A673 (cell line): ENCODE data around the gene TSPEAR. TPM values are rescaled to one million over a fixed set of nuclear protein-coding genes. Genes with fewer than 3 reads are reported as not detected.

Source experiments
- BruUV-seq: library from RNA; stranded (reverse); fragments of 400-500 nt; replicated peaks from 2 replicates; lab custom pipeline; 2021; lab: Mats Ljungman, UMichigan
- CTCF ChIA-PET: fragments of 300-600 bp; sonication (Branson Sonifier 250); formaldehyde crosslinking; loops from one replicate; lab custom pipeline; 2022; ENCODE audit warnings: antibody characterized with exemption; lab: Charles Lee
- POLR2A ChIA-PET: fragments of 300-600 bp; sonication (Branson Sonifier 250); formaldehyde crosslinking; loops from one replicate; lab custom pipeline; 2022; ENCODE audit warnings: antibody characterized with exemption; ENCODE audit not compliant: low non-redundant PET; lab: Charles Lee
- DNase-seq: peaks from one replicate; pipeline ENCODE4 v3.0.0-alpha.2; 2015; ENCODE audit warnings: low spot score
- H3K27ac ChIP-seq: fragments of 200-600 bp; sonication (generic); 2 replicates; pipeline ENCODE4 v1.5.1; 2016; ENCODE audit warnings: mixed run types, low read depth, mild to moderate bottlenecking, mixed read lengths, antibody characterized with exemption, low read length; ENCODE audit not compliant: poor library complexity, severe bottlenecking
- H3K27me3 ChIP-seq: fragments of 200-600 bp; sonication (generic); replicated peaks from 2 replicates; pipeline ENCODE4 v1.6.1; 2017; ENCODE audit warnings: mixed run types, low read depth, mild to moderate bottlenecking, mixed read lengths, antibody characterized with exemption, low read length; ENCODE audit not compliant: insufficient read depth, poor library complexity
- H3K36me3 ChIP-seq: fragments of 200-600 bp; sonication (generic); 2 replicates; pipeline ENCODE4 v1.6.1; 2016; ENCODE audit warnings: mixed run types, mild to moderate bottlenecking, mixed read lengths, antibody characterized with exemption, low read length; ENCODE audit not compliant: insufficient read depth, poor library complexity, severe bottlenecking
- H3K4me1 ChIP-seq: fragments of 200-600 bp; sonication (generic); 2 replicates; pipeline ENCODE4 v1.6.1; 2017; ENCODE audit warnings: mixed run types, mild to moderate bottlenecking, mixed read lengths, antibody characterized with exemption, low read length; ENCODE audit not compliant: insufficient read depth, poor library complexity, severe bottlenecking
- H3K4me3 ChIP-seq: fragments of 200-600 bp; sonication (generic); 2 replicates; pipeline ENCODE4 v1.5.1; 2016; ENCODE audit warnings: low read depth, mixed run types, mild to moderate bottlenecking, mixed read lengths, low read length; ENCODE audit not compliant: poor library complexity, severe bottlenecking
- H3K9me3 ChIP-seq: fragments of 200-600 bp; sonication (generic); 2 replicates; pipeline ENCODE4 v1.6.1; 2016; ENCODE audit warnings: mixed run types, low read depth, mild to moderate bottlenecking, mixed read lengths, antibody characterized with exemption, low read length; ENCODE audit not compliant: poor library complexity, severe bottlenecking
- EZH2 ChIP-seq: fragments of 200-600 bp; sonication (generic); IDR thresholded peaks from 2 replicates; pipeline ENCODE4 v1.6.1; 2017; ENCODE audit warnings: borderline replicate concordance, low read depth, mild to moderate bottlenecking, mixed read lengths, antibody characterized with exemption, low read length; ENCODE audit not compliant: poor library complexity, severe bottlenecking
- intact Hi-C: fragments of 100-400 bp; cut with micrococcal nuclease; formaldehyde crosslinking; loops from one replicate; pipeline ENCODE4 v1.10.0; 2022; ENCODE audit not compliant: unreplicated experiment
- total RNA-seq: library from RNA; stranded (reverse); gene quantifications from 2 replicates; pipeline ENCODE4 v1.2.3, GENCODE V29; 2021
- TF ChIP-seq, protein P1 (sequence below): fragments of 300-800, 200-600 bp; sonication (generic); conservative IDR thresholded peaks from 2 replicates; pipeline ENCODE4 v1.5.1; 2017; ENCODE audit warnings: low read depth, mild to moderate bottlenecking, antibody characterized with exemption, low read length, moderate library complexity, mixed read lengths

TSPEAR gene
- total RNA-seq, 1 experiment from 2014 or later, result 8.3 TPM

DNA sequence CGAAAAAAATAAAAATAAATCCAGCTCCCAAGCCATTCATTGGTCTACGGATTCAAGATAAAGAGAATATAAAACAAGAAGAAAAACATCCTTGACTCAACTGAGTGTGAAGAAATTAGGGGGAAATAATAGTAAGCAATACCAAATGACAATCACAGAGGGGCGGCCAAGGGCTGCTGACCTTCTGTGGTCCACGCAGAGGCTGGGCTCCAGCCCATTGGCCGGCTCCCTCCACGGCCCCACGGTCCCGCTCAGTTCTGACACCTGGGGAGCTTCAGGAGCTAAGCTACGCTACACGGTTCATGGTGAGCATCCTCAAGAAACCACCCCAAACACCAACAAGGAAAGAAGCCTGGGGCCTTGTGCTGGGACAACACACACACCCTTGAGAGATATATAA, 14.8 kb downstream of the TSPEAR start:
- CTCF ChIA-PET, result no interaction called here
- Histone ChIP-seq H3K27me3 (no peaks in the 10 kb centered on the region), H3K9me3 (peaks cover 23% of the 10 kb centered on the region), H3K27ac (no peak overlapping the region), H3K36me3 (no peaks in the 10 kb centered on the region), H3K4me3 (no peak overlapping the region), H3K4me1 (peaks cover 3% of the 10 kb centered on the region)
- no TSS peak for BruUV-seq
- TF ChIP-seq, protein P1, sequence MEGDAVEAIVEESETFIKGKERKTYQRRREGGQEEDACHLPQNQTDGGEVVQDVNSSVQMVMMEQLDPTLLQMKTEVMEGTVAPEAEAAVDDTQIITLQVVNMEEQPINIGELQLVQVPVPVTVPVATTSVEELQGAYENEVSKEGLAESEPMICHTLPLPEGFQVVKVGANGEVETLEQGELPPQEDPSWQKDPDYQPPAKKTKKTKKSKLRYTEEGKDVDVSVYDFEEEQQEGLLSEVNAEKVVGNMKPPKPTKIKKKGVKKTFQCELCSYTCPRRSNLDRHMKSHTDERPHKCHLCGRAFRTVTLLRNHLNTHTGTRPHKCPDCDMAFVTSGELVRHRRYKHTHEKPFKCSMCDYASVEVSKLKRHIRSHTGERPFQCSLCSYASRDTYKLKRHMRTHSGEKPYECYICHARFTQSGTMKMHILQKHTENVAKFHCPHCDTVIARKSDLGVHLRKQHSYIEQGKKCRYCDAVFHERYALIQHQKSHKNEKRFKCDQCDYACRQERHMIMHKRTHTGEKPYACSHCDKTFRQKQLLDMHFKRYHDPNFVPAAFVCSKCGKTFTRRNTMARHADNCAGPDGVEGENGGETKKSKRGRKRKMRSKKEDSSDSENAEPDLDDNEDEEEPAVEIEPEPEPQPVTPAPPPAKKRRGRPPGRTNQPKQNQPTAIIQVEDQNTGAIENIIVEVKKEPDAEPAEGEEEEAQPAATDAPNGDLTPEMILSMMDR, result no peak
- TF ChIP-seq EZH2, result no peak
- no peak for DNase-seq
- intact Hi-C loops, result no loop called here
- POLR2A ChIA-PET, result no interaction called here

DNA sequence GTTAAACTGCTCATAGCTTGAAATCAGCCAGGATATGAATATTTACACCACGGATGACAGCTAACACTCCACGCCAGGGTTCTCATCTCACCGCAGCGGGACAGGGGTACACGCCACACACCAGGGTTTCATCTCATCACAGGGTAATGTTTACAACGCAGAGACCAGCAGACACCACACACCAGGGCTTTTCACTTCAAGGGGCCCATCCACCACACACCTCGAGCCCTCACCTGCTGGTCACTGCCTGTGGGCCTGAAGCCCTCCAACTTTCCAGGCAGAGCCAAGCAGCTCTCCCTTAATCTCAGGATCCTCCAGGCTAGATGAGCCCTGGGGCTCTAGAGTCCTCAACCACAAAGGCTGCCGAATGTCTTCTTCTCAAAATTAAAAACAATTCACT, 15.7 kb downstream of the TSPEAR start:
- Histone ChIP-seq H3K4me3 (no peak overlapping the region), H3K27ac (no peak overlapping the region), H3K4me1 (peaks cover 4% of the 10 kb centered on the region), H3K36me3 (no peaks in the 10 kb centered on the region), H3K27me3 (no peaks in the 10 kb centered on the region), H3K9me3 (peaks cover 23% of the 10 kb centered on the region)
- CTCF ChIA-PET, result no interaction called here
- no TSS peak for BruUV-seq
- no peak for DNase-seq
- no peak for TF ChIP-seq EZH2
- POLR2A ChIA-PET, result no interaction called here
- intact Hi-C loops, result no loop called here

DNA sequence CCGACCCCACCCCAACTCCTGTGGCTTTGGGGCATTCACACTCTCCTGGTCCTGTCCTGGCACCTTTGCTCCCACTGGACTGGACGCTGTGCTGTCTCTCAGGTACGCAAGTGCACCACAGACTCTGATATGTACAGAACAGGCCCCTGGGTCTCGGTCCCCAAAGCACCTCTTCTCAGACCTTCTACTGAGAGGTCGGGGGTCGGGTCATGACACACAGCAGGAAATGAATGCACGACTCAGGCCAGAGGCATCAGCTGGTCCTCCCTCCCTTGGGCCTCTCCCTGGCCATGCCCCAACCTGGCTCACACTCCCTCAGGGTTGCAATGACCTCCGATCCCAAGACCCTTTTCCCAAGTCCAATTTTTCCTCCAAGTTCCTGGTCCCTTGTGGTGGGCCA, 16.2 kb downstream of the TSPEAR start:
- peaks cover 4% of the 10 kb centered on the region for H3K4me1 ChIP-seq
- H3K4me3 ChIP-seq, result no peak overlapping the region
- no peak for TF ChIP-seq EZH2
- TF ChIP-seq, protein P1, result no peak
- no TSS peak for BruUV-seq
- intact Hi-C loops, result no loop called here
- no peak overlapping the region for H3K27ac ChIP-seq
- ChIA-PET POLR2A (no interaction called here), CTCF (no interaction called here)
- no peak for DNase-seq
- H3K9me3 ChIP-seq, result peaks cover 23% of the 10 kb centered on the region
- no peaks in the 10 kb centered on the region for H3K36me3 ChIP-seq
- H3K27me3 ChIP-seq, result no peaks in the 10 kb centered on the region

DNA sequence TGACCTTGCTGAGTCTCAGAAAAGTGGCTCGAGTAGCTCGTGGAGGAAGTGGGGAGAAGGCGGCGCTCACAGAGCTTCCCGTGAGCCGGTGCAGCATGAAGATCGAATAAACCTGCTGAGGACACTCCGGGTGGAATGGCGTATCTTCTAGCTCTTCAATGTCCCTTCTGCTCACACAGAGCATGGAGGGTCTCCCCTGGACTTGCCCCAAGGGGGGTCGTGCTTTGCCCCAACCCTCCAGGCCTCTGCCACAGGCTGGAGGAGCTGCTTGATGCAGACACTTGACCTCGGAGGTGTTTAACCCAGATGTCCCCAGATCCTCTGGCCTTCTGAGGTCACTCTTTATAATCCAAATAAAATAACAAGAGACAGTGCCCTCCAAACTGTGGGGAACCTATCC, 16.6 kb downstream of the TSPEAR start:
- Histone ChIP-seq H3K9me3 (peaks cover 23% of the 10 kb centered on the region), H3K27ac (no peak overlapping the region), H3K4me3 (no peak overlapping the region), H3K4me1 (peaks cover 4% of the 10 kb centered on the region), H3K27me3 (no peaks in the 10 kb centered on the region), H3K36me3 (no peaks in the 10 kb centered on the region)
- BruUV-seq, result no TSS peak
- intact Hi-C loops, result no loop called here
- no peak for TF ChIP-seq EZH2
- TF ChIP-seq, protein P1, result no peak
- POLR2A ChIA-PET, result no interaction called here
- CTCF ChIA-PET, result no interaction called here
- no peak for DNase-seq
